Vagina (tissue), 2 donors: ENCODE results near the gene ADORA1. TPM values are rescaled to one million over a fixed set of nuclear protein-coding genes. Genes with fewer than 3 reads are reported as not detected.

ENCODE experiments used
- DNase-seq, 2 donors: peaks; one replicate each; pipeline ENCODE4 v3.0.0-alpha.2; 2017; ENCODE audit errors: extremely low spot score in 2 of 2
- H3K27ac ChIP-seq: fragments of 200-600 bp; sonication (generic); one replicate; pipeline ENCODE4 v1.5.1; 2019
- H3K27me3 ChIP-seq: fragments of 200-600 bp; sonication (generic); one replicate; pipeline ENCODE4 v1.5.1; 2019
- H3K36me3 ChIP-seq, 2 donors: fragments of 200-600 bp; sonication (generic); one replicate each; pipeline ENCODE4 v1.5.1; 2017 to 2019
- H3K4me1 ChIP-seq: fragments of 200-600 bp; sonication (generic); one replicate; pipeline ENCODE4 v1.5.1; 2019
- H3K4me3 ChIP-seq, 2 donors: fragments of 200-600 bp; sonication (generic); 1 replicate in 1 of 2; 2 replicates in 1 of 2; pipeline ENCODE4 v1.5.1; 2016 to 2019
- H3K9me3 ChIP-seq: fragments of 200-600 bp; sonication (generic); one replicate; pipeline ENCODE4 v1.5.1; 2019
- POLR2A ChIP-seq, 2 donors: fragments of 450-650 bp; IDR thresholded peaks; one replicate each; pipeline ENCODE4 v1.6.1; 2017; ENCODE audit warnings: antibody characterized with exemption in 2 of 2, mild to moderate bottlenecking in 2 of 2, moderate library complexity in 2 of 2
- POLR2AphosphoS5 ChIP-seq, 2 donors: sonication (generic); formaldehyde crosslinking; IDR thresholded peaks; one replicate each; pipeline ENCODE4 v1.9.0; 2017; ENCODE audit warnings: antibody characterized with exemption in 2 of 2, mild to moderate bottlenecking in 2 of 2, low read depth in 1 of 2; ENCODE audit not compliant: insufficient read depth in 1 of 2
- intact Hi-C: fragments of 100-400 bp; cut with DNase I; formaldehyde crosslinking; loops from one replicate; pipeline ENCODE4 v1.15.1; 2023
- total RNA-seq: library from RNA; depleted of rRNA; stranded (reverse); fragments of >200 nt; gene quantifications from one replicate; pipeline ENCODE4 v1.2.3, GENCODE V29; 2016
- TF ChIP-seq, protein P1 (sequence below), 3 experiments: fragments of 450-650 bp in 2 of 3; fragments of 200-600 bp in 1 of 3; sonication (generic) in 1 of 3; IDR thresholded peaks; one replicate each; pipeline ENCODE4 v1.5.1; 2017 to 2019; ENCODE audit warnings: antibody characterized with exemption in 3 of 3, mild to moderate bottlenecking in 2 of 3, moderate library complexity in 2 of 3

ADORA1 gene
- total RNA-seq, 1 donor from 2014 or later: 5.2 TPM

DNA sequence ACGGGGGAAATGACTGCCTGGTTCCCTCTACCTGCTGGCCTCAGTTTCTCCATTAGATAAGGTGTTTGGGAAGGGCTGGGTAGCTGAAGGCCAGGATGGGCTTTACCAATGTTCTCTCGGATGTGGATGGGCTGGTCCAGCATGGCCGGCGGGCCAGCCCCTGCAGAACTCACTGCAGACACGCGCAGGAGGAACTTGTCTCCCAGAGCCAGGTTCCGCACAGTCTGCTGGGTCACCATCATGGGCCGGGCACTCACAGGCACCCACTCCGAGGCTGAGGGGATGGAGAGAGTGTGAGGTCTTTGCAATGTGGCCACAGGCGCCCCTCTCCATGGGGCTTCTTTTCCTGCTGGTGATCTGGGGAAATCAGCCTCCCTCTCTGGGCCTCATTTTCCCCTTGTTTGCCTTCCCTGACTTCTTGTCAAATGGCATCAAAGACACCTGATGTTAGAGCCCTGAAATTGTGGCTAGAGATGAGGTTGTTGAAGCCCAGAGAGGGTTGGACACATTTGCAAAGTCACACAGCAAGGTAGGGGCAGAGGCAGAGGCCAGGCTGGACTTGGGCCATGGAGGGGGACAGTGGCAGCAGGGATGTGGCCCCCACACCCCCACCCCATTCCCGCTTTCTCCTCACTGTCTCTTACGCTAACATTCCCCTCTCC, 46.9 kb downstream of the ADORA1 start:
- intact Hi-C loops: no loop called here
- Histone ChIP-seq H3K36me3 (no peaks in the 10 kb centered on the region), H3K4me1 (peaks cover 28% of the 10 kb centered on the region), H3K27me3 (no peaks in the 10 kb centered on the region), H3K9me3 (no peaks in the 10 kb centered on the region), H3K4me3 (no peak overlapping the region), H3K27ac (no peak overlapping the region)
- DNase-seq: no peak
- no peak for TF ChIP-seq POLR2AphosphoS5 (IDR thresholded peaks at IDR 0.05; ENCODE audit: insufficient read depth in 1 of 2, low read depth in 1 of 2)

DNA sequence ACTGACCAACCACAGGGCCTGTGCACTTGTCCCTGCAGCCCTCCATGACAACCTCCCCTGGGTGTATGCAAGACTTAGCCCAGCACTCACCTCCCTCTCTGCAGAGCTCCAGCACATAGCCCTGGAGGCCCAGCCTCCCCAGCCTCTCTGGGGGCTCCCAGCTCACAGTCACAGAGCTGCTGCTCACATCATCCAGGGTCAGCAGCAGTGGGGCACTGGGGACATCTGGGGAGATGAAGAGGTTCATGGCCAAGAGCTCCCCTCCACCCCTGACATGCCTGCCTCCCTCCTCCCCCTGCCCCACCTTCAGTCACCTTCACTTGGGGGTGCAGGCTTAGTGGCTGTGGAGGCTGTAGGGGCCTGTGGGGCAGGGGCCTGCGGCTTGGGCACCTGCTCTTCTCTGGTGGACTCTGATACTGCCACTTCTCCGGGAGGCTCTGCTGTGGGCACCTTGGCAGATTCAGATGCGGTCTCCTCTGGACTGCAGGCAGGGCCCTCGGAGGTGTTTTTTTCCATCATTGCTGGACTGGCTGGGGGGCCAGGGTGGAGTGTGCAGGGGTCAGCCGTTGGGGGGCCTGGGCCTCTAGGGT, 47.8 kb downstream of the ADORA1 start, which contains the start of gene MYBPH:
TSS of gene MYBPH (minus strand) at position 590 of the 590 bp plus-strand sequence. CDS start at position 519, 71 bp downstream.
- H3K27me3 ChIP-seq: no peaks in the 10 kb centered on the region
- intact Hi-C loops: no loop called here

DNA sequence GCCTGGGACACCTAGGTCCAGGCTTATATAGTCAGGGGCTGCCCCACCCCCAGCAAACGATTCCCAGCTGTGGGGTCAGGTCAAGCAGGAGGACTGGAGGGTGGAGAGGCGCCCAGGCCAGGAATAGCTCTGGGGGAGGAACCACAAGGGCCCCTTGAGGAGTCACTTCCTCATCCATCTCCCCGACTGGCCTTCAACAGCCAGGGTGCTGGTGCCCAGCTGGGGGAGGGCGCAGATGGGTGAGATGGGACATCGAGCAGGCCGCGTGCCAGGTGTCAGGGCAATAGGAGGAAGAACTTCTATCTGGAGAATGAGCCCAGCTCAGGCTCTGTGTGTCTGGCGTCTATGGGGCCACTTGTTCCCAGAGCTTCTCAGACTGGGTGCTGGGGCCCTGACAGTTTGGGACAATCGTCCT, 48.3 kb downstream of the ADORA1 start:
- Histone ChIP-seq H3K4me1 (peaks cover 28% of the 10 kb centered on the region), H3K9me3 (no peaks in the 10 kb centered on the region), H3K36me3 (no peaks in the 10 kb centered on the region), H3K27ac (no peak overlapping the region), H3K4me3 (no peak overlapping the region), H3K27me3 (no peaks in the 10 kb centered on the region)
- TF ChIP-seq POLR2AphosphoS5 (IDR thresholded peaks at IDR 0.05; ENCODE audit: insufficient read depth in 1 of 2, low read depth in 1 of 2) (no peak), POLR2A (IDR thresholded peaks at IDR 0.05) (no peak)
- TF ChIP-seq, protein P1, sequence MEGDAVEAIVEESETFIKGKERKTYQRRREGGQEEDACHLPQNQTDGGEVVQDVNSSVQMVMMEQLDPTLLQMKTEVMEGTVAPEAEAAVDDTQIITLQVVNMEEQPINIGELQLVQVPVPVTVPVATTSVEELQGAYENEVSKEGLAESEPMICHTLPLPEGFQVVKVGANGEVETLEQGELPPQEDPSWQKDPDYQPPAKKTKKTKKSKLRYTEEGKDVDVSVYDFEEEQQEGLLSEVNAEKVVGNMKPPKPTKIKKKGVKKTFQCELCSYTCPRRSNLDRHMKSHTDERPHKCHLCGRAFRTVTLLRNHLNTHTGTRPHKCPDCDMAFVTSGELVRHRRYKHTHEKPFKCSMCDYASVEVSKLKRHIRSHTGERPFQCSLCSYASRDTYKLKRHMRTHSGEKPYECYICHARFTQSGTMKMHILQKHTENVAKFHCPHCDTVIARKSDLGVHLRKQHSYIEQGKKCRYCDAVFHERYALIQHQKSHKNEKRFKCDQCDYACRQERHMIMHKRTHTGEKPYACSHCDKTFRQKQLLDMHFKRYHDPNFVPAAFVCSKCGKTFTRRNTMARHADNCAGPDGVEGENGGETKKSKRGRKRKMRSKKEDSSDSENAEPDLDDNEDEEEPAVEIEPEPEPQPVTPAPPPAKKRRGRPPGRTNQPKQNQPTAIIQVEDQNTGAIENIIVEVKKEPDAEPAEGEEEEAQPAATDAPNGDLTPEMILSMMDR (IDR thresholded peaks at IDR 0.05): no peak
- DNase-seq: no peak
- intact Hi-C loops: no loop called here

More for the DNA sequence above, 47.8 kb downstream of the ADORA1 start, which contains the start of gene MYBPH:
- H3K4me3 ChIP-seq: no peak within 1 kb of the TSS
- H3K27ac ChIP-seq: no peak within 1 kb of the TSS
- H3K9me3 ChIP-seq: no peaks in the 10 kb centered on the region
- no peak for DNase-seq
- TF ChIP-seq, protein P1 (IDR thresholded peaks at IDR 0.05): no peak
- TF ChIP-seq POLR2AphosphoS5 (IDR thresholded peaks at IDR 0.05; ENCODE audit: insufficient read depth in 1 of 2, low read depth in 1 of 2) (no peak), POLR2A (IDR thresholded peaks at IDR 0.05) (no peak)
- peaks cover 28% of the 10 kb centered on the region for H3K4me1 ChIP-seq
- no peaks in the 10 kb centered on the region for H3K36me3 ChIP-seq

DNA sequence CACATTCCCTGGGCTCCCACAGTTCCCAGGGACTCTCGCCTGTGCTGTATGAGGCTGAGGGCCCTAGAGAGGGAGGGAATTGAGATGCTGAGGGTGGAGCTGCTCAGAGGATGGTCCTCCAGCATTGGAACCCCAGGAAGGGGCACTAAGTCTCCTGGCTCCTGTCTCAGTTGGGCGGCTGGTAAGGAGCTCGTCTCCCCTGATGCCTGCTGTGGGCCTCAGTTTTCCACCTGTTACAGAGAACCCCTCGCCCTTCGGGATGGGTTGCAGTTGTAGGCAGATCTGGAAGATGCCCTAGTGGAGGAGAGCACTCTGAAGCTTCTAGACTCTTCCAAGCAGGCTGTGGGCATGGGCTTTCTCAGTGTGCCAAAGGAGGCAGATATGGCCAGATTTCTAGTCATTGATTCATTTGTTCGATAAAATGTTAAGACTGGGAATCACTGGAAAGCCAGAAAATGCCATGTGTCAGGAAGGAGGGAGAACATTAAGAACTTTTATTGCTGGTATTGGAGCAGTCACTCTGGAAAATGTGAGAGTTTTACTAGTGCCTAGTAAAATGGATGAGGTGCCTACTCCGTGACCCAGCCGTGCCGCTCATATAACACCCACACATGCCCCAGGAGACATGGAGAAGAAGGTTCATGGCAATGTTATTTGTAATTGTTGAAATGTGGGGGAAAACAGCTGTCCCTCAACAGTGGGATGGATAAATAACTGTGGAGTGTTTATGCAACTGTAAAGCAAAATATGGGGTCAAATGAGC, 48.9 kb downstream of the ADORA1 start:
- no peak for DNase-seq
- no peak for TF ChIP-seq POLR2A (IDR thresholded peaks at IDR 0.05)
- TF ChIP-seq POLR2AphosphoS5 (IDR thresholded peaks at IDR 0.05; ENCODE audit: insufficient read depth in 1 of 2, low read depth in 1 of 2): no peak
- TF ChIP-seq, protein P1 (IDR thresholded peaks at IDR 0.05): no peak

DNA sequence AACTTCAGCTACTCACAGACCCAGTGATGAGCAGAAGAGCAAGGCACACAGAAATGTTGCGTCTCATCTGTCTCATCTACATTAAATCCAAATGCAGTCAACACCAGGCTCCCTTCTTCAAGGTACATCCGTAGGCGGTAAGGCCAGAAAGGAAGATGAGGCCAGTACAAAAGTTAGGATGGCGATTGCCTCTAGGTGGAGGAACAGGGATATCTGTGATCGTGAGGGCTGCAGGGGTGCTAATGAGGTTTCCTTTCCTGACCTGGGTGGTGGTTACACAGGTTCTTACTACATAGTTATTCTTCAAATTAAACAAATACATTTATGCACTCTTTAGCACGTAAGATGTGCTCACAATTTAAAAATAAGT, 49.5 kb downstream of the ADORA1 start:
- Histone ChIP-seq H3K4me1 (peaks cover 28% of the 10 kb centered on the region), H3K27ac (no peak overlapping the region), H3K36me3 (no peaks in the 10 kb centered on the region), H3K4me3 (no peak overlapping the region), H3K27me3 (no peaks in the 10 kb centered on the region), H3K9me3 (no peaks in the 10 kb centered on the region)
- DNase-seq: no peak
- intact Hi-C loops: no loop called here
- TF ChIP-seq, protein P1 (IDR thresholded peaks at IDR 0.05): no peak
- TF ChIP-seq POLR2A (IDR thresholded peaks at IDR 0.05): no peak
- TF ChIP-seq POLR2AphosphoS5 (IDR thresholded peaks at IDR 0.05; ENCODE audit: insufficient read depth in 1 of 2, low read depth in 1 of 2): no peak

More for the DNA sequence above, 48.9 kb downstream of the ADORA1 start:
- H3K4me1 ChIP-seq: peaks cover 28% of the 10 kb centered on the region
- H3K27ac ChIP-seq: no peak overlapping the region
- no peak overlapping the region for H3K4me3 ChIP-seq
- intact Hi-C loops: no loop called here
- no peaks in the 10 kb centered on the region for H3K27me3 ChIP-seq
- H3K36me3 ChIP-seq: no peaks in the 10 kb centered on the region
- no peaks in the 10 kb centered on the region for H3K9me3 ChIP-seq
